Measurements from ENCODE around the gene PHF20.

The PHF20 gene

DNA sequence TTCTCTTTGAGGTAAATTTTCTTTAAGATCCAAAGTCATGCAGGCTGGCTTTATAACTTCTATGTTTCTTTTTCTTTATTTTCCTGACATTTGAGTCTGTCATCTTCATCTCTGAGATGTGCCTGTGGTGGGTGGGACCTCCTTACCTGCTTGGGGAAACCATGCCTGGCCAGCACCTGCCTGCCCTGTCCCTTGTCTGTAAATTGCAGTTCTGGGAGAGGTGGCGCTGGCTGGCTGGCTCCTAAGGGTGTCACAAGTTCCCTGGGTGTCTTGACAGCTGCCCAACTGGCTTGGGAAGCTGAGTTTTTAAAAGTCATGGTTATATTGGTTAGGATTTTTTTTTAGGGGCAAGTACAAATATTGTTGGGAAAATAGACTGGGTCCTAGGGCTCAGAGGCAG lies 146.2 kb downstream of the PHF20 start:
- DNase-seq = no peak
- H3K36me3 ChIP-seq = peaks cover 55 to 90% (median 59%) of the 10 kb centered on the region in 3 donors
- TF ChIP-seq, protein P1, sequence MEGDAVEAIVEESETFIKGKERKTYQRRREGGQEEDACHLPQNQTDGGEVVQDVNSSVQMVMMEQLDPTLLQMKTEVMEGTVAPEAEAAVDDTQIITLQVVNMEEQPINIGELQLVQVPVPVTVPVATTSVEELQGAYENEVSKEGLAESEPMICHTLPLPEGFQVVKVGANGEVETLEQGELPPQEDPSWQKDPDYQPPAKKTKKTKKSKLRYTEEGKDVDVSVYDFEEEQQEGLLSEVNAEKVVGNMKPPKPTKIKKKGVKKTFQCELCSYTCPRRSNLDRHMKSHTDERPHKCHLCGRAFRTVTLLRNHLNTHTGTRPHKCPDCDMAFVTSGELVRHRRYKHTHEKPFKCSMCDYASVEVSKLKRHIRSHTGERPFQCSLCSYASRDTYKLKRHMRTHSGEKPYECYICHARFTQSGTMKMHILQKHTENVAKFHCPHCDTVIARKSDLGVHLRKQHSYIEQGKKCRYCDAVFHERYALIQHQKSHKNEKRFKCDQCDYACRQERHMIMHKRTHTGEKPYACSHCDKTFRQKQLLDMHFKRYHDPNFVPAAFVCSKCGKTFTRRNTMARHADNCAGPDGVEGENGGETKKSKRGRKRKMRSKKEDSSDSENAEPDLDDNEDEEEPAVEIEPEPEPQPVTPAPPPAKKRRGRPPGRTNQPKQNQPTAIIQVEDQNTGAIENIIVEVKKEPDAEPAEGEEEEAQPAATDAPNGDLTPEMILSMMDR (IDR thresholded peaks at IDR 0.05) = no peak
- no peak overlapping the region for H3K4me3 ChIP-seq
- H3K9me3 ChIP-seq = no peaks in the 10 kb centered on the region
- no peak overlapping the region for H3K27ac ChIP-seq
- H3K27me3 ChIP-seq = no peaks in the 10 kb centered on the region
- intact Hi-C loops (cut with DNase I; ENCODE audit: low total_unique reads) = no loop called here
- no peaks in the 10 kb centered on the region for H3K4me1 ChIP-seq

DNA sequence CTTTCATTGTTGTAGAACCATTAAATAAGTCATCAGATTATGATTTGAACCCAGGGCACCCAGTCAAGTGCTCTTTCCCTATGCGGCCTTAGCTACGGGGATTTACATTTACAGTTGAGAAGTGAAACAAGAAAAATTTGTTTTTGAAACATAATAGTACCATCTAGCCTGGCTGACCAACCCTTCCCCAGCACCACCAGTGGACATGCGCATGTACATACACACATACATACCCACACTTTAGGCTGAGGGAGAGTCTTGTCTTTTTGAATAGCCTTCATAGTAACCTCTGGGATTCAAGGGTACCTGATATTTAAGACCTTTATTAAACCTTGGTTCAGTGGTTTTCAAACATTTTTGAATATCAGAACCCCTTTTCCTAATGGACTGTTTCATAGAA lies 148.7 kb downstream of the PHF20 start:
- Histone ChIP-seq H3K27ac (no peak overlapping the region), H3K9me3 (no peaks in the 10 kb centered on the region), H3K4me3 (no peak overlapping the region), H3K4me1 (no peaks in the 10 kb centered on the region), H3K36me3 (peaks cover 32 to 72% (median 48%) of the 10 kb centered on the region in 3 donors), H3K27me3 (no peaks in the 10 kb centered on the region)
- intact Hi-C loops (cut with DNase I; ENCODE audit: low total_unique reads) = no loop called here
- no peak for DNase-seq
- TF ChIP-seq, protein P1 (IDR thresholded peaks at IDR 0.05) = no peak

DNA sequence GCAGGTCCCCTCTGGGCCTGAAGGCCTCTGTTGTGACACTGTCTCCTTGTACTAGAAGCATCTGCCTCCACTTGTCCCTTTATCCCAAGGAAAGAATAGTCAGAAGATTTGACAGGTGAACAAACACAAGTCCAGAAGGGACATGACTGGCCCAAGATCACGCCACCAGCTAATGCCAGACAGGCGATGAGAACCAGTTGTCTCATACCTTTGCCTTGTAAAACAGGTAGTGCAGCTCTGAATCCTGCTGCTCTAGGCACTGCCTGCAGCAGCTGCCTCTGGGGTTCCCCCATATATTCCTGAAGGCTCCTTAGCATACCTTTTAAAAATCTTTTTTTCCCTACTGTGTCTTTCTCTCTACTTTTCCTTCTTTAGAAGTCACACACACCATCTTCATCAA lies 157.5 kb downstream of the PHF20 start:
- H3K4me3 ChIP-seq = no peak overlapping the region
- no peaks in the 10 kb centered on the region for H3K27me3 ChIP-seq
- no peaks in the 10 kb centered on the region for H3K9me3 ChIP-seq
- TF ChIP-seq, protein P1 (IDR thresholded peaks at IDR 0.05) = no peak
- H3K4me1 ChIP-seq = no peaks in the 10 kb centered on the region
- intact Hi-C loops (cut with DNase I; ENCODE audit: low total_unique reads) = no loop called here
- DNase-seq = no peak
- peaks cover 39 to 80% (median 67%) of the 10 kb centered on the region in 3 donors for H3K36me3 ChIP-seq
- H3K27ac ChIP-seq = no peak overlapping the region

DNA sequence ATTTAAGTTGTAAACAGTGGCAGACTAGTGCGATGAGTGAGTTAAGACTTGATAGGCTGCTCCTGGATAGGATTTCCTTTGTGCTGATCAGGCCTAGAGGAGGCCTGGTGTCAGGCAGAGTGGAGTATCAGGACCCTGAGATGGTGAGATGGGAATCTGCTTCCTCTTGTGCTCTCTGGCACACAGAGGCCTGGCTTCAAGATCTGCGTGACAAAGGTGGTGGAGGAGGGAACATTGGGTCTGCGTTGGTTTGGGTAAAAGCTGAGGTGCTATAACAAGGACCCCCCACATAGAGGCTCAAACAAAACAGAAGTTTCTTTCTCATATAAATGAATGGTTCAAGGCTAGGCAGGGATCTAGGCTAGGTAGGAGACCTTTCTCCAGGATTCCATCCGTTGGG lies 162.2 kb downstream of the PHF20 start:
- TF ChIP-seq, protein P1 (IDR thresholded peaks at IDR 0.05) = no peak
- Histone ChIP-seq H3K27me3 (no peaks in the 10 kb centered on the region), H3K4me3 (no peak overlapping the region), H3K27ac (no peak overlapping the region), H3K4me1 (no peaks in the 10 kb centered on the region), H3K9me3 (no peaks in the 10 kb centered on the region), H3K36me3 (peaks cover 32 to 88% (median 65%) of the 10 kb centered on the region in 3 donors)
- intact Hi-C loops (cut with DNase I; ENCODE audit: low total_unique reads) = no loop called here
- no peak for DNase-seq

DNA sequence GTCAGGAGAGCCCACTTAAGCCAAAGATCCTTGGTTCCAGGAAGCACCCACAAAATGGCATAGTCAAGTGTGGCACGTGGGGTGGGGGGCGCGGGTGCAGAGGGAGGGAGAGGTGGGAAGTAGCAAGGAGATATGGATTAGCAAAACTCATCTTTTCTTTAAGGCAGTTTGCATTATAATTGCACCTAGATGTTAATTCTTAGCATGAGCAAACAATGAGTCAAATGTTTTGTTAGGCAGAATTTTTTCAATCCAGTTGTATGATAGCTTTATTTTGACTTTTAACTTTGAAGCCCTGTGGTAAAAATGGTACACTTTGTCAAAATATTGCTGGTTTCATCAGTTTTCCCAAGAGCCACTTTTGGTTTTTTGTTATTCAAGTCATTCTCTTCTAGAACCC lies 167.4 kb downstream of the PHF20 start:
- no peak overlapping the region for H3K4me3 ChIP-seq
- H3K4me1 ChIP-seq = no peaks in the 10 kb centered on the region
- no peak for DNase-seq
- H3K27me3 ChIP-seq = no peaks in the 10 kb centered on the region
- intact Hi-C loops (cut with DNase I; ENCODE audit: low total_unique reads) = no loop called here
- no peak overlapping the region for H3K27ac ChIP-seq
- H3K9me3 ChIP-seq = no peaks in the 10 kb centered on the region
- H3K36me3 ChIP-seq = peaks cover 34 to 85% (median 58%) of the 10 kb centered on the region in 3 donors
- TF ChIP-seq, protein P1 (IDR thresholded peaks at IDR 0.05) = no peak

DNA sequence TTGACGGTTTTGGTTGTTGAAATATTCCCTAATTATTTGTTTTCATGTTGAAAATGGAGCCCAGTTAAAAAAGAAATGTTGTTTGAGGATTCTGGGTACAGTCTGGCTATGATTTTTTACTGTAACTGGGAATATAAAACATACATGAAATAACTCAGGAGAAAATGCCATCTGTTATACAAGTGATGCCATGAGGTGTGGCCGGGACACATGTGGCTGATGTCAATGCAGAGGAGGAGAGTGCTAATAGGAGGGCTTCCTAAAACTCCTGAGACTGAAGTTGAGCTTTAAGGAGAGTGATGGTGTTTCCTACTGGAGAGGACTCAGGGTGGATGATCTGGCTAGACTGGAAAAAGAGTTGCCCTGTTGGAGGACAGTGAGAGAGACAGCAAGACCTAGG lies 169.8 kb downstream of the PHF20 start:
- peaks cover 38 to 87% (median 61%) of the 10 kb centered on the region in 3 donors for H3K36me3 ChIP-seq
- intact Hi-C loops (cut with DNase I; ENCODE audit: low total_unique reads) = no loop called here
- H3K4me3 ChIP-seq = no peak overlapping the region
- TF ChIP-seq, protein P1 (IDR thresholded peaks at IDR 0.05) = no peak
- DNase-seq = no peak
- no peak overlapping the region for H3K27ac ChIP-seq
- H3K9me3 ChIP-seq = no peaks in the 10 kb centered on the region
- H3K27me3 ChIP-seq = no peaks in the 10 kb centered on the region
- no peaks in the 10 kb centered on the region for H3K4me1 ChIP-seq
